ENCODE results near the gene PIAS1.

- TF ChIP-seq ZSCAN5A (tag by site-specific recombination; IDR thresholded peaks at IDR 0.05) (no peak), ZNF423 (tag by site-specific recombination; IDR thresholded peaks at IDR 0.05) (no peak), ZNF391 (tag by site-specific recombination; IDR thresholded peaks at IDR 0.05; ENCODE audit: borderline replicate concordance, low read depth) (no peak), KLF10 (tag by site-specific recombination; IDR thresholded peaks at IDR 0.05) (no peak), CTCF (tag by site-specific recombination; IDR thresholded peaks at IDR 0.05) (peak; percentile 83), PRDM4 (tag by site-specific recombination; IDR thresholded peaks at IDR 0.05) (no peak), REST (tag by site-specific recombination; IDR thresholded peaks at IDR 0.05) (no peak), SCRT2 (tag by site-specific recombination; IDR thresholded peaks at IDR 0.05) (no peak), ZNF174 (tag by site-specific recombination; IDR thresholded peaks at IDR 0.05) (no peak), ZBTB49 (tag by site-specific recombination; IDR thresholded peaks at IDR 0.05; ENCODE audit: low read depth) (no peak)
Observed at GRCh38 chr15:68210821-68211655, 156.9 kb downstream of the PIAS1 start.

Data from HEK293 (cell line).